HG03025 (cell line): ENCODE data around the gene FGFRL1.
"Not testable (repeated sequence)": the region's sequence is repeated elsewhere in the genome, so short reads cannot be mapped to it uniquely, and the experiment has no call there.

Experiments
- ATAC-seq: cut with Tn5 transposase; IDR thresholded peaks from one replicate; pipeline ENCODE4 v1.9.1; 2021; ENCODE audit warnings: mild to moderate bottlenecking, moderate library complexity; ENCODE audit not compliant: unreplicated experiment, low FRiP score

Gene FGFRL1

DNA sequence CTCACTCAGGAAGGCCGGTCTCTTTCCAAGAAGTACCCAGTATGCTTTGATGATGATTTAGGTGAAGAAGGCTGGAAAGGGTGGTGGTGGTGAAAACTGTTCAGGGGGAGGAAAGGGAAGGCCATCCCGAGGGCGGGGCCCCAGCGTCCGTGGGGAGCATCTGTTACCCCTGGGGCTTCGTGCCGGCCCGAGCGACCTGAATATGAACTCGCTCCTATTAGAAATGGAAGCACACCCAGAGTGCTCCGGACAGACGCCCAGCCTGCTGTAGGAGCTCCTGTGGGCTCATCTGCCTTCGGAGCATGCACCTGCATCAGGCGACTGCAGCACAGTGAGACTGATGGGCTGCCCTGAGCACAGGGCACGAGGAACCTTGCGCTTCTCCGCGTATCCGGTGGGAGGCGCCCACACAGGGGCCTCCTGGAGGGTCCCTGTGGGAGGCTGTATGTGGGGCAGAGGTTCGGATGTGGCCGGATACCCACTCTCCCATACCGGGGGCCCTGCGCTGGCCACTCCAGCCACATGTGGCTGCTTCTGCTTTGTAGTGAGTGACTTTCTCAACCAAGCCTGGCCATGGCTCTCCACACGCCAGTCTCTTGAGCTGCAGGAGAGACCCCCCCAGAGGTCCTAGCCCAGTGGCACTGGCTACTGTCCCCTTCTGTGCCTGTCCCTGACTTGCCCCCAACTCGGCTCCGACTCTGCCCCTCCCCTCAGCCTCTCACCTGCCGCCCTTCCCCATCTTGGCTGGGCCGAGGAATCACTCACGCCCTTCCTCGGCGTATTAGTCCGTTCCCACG, 36.7 kb downstream of the FGFRL1 start:
- ATAC-seq = no peak

GRCh38 chr4:1048773-1049590, 37.6 kb downstream of the FGFRL1 start:
- ATAC-seq = no peak

GRCh38 chr4:1049591-1049905, 38.1 kb downstream of the FGFRL1 start:
- no peak for ATAC-seq

GRCh38 chr4:1050486-1051213, 39.2 kb downstream of the FGFRL1 start:
- ATAC-seq = no peak

GRCh38 chr4:1051472-1051871, 40.0 kb downstream of the FGFRL1 start:
- ATAC-seq = no peak

DNA sequence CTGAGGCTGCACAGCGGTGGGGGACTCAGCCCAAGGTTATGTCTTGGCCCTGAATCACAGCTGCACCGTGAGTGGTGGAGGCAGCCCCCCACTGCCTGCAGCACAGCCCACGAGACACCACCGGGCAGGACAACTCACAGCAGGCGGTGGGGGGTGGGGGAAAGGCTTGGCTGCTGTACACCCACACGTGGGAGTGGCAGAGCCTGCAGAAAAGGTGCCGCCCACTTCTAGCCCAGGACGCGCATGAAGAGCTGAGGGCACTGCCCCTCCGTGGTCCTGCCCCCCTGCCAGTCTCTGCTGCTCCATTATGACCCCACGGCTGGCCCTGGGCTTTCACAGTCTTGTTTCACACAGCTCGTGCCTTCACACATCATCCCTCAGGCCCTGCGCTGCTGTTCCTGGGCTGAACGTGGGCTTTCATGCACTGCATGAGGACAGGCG, 40.8 kb downstream of the FGFRL1 start:
- no peak for ATAC-seq

DNA sequence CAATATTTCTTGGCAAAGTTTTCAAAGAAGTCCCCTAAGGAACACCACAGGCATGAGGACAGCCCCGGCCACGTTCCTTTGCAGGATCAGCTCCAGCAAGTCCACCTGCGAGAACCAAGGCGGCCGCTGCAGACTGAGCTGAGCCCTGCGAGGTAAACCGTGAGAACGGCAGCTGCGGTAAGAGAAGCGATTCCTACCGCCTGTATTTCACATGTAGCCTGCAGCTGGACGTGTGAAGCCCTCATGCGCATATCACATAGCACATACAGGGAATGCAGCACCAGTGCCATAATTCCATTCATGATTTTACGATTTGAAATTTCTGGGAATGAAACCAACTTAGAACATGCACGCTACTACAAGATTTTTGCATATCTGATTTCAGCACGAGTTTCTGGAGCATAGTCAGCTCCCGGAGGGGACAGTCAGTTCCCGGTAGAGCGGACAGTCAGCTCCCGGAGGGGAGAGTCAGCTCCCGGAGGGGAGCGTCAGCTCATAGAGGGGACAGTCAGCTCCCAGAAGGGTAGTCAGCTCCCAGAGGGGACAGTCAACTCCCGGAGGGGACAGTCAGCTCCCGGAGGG, 41.7 kb downstream of the FGFRL1 start:
- ATAC-seq = no peak

GRCh38 chr4:1053891-1054290, 42.5 kb downstream of the FGFRL1 start:
- not testable (repeated sequence) for ATAC-seq

DNA sequence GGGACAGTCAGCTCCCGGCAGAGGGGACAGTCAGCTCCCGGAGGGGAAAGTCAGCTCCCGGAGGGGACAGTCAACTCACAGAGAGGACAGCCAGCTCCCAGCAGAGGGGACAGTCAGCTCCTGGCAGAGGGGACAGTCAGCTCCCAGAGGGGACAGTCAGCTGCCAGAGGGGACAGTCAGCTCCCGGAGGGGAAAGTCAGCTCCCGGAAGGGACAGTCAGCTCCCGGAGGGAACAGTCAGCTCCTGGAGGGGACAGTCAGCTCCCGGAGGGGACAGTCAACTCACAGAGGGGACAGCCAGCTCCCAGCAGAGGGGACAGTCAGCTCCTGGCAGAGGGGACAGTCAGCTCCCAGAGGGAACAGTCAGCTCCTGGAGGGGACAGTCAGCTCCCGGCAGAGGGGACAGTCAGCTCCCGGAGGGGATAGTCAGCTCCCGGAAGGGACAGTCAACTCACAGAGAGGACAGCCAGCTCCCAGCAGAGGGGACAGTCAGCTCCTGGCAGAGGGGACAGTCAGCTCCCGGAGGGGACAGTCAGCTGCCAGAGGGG, 43.3 kb downstream of the FGFRL1 start:
- not testable (repeated sequence) for ATAC-seq

DNA sequence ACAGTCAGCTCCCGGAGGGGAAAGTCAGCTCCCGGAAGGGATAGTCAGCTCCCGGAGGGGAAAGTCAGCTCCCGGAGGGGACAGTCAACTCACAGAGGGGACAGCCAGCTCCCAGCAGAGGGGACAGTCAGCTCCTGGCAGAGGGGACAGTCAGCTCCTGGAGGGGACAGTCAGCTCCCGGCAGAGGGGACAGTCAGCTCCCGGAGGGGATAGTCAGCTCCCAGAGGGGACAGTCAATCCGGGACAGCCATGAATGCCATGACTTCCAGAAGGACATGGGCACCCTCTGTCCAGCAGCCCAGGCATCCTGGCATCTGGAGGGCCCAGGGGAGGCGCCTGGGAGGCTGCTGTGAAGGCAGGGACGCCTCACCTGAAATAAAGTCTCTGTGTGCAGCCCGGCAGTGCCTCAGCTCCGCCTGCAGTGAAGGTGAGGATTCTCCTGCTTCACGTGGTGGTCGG, 43.8 kb downstream of the FGFRL1 start:
- ATAC-seq = not testable (repeated sequence)

GRCh38 chr4:1055721-1056590, 44.5 kb downstream of the FGFRL1 start:
- ATAC-seq = no peak

GRCh38 chr4:1056671-1057402, 45.4 kb downstream of the FGFRL1 start:
- no peak for ATAC-seq

DNA sequence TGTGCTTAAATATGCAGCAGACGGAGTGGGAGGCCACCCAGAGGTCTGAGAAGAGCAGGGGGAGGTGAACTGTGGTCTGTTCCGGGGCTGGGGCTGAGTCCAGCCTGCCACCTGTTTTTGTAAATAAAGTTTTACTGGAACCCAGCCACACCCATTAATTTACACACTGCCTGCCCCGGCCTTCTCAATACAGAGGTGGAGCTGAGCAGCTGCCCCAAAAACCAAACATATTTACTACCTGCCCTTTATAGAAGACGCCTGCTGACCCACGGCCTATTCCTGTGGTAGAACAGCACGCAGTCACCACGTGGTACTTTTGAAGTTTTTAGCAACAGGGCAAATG, 45.9 kb downstream of the FGFRL1 start:
- ATAC-seq = no peak

DNA sequence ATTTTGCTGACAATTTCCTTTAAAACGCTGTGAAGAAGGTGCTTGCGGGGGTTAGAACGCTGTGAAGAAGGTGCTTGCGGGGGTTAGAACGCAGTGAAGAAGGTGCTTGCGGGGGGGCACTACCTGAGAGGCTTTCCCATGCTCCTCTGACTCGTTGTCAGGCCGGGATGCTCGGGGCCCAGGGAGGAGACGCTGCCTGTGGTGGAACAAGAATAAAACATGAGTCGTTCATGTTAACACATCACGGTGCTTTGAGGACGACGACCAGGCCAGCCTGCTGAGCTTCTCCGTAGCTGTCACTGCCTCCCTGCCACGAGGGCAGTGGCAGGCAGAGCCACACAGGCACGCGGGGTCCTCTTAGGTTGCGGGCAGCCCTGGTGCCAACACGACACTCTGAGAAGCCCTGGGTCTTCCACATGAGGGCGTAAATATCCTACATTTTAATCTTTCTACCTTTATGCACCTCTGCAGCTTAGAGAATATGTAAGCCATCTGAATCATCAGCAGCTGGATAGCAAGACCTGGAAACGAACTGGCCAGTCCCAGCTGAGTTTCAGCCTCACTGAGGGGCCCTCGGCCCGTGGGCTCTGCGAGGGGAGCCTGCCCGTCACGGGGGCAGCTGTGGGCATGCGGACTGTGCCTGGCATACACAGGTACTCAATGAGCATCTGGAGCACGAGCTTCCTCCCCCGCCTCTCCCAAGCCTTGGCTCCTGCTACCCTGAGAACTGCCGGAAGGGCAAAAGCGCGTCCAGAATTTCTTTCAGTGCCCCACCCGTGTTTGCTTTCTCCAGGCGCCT, 47.0 kb downstream of the FGFRL1 start:
- no peak for ATAC-seq

GRCh38 chr4:1058997-1059665, 47.7 kb downstream of the FGFRL1 start:
- ATAC-seq = no peak

DNA sequence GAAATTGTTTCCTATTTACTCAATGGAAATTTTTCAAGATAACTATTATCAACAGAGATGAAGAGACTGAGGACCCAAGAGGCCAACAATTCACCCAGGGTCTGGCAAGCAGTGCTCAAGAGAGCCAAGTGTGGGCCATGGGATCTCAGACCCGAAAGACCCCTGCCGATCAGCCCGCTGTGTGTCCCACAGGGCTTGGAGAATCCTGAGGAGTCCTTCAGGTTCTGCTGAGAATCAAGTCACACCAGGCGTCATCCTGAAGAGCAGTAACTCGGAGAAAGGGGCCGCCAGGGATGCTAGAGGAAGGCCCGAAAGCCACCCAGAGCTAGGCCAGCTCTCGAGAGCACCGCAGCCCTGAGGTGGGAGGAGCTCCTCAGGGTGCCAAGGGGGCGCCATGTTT, 48.7 kb downstream of the FGFRL1 start:
- no peak for ATAC-seq

DNA sequence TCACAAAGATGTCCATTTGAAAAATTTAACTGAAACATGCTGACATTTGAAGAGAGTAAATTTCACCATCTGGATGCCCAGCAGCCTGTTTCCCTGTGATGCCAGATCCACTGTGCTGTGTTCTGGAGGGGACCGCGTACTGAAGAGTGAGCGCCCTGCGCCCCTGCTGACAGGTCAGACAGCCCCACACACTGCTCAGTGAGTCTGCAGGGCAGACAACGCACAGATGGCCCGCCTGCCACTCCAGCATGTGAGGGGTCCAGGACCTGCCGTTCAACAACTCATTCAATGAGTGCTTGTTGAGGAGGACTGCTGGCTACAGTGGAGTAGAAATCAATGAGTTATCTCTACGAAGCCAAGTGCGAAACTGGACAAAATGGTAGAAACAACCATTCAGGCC, 49.2 kb downstream of the FGFRL1 start:
- no peak for ATAC-seq
